COLO829 (cell line): Measurements from ENCODE around the gene TEX101.
"Not testable (repeated sequence)": the region's sequence is repeated elsewhere in the genome, so short reads cannot be mapped to it uniquely, and the experiment has no call there.

Experiments
- DNase-seq: peaks from one replicate; pipeline ENCODE4 v3.0.0; 2012; ENCODE audit warnings: low spot score

The TEX101 gene

GRCh38 chr19:43414554-43414953 is at the start of gene TEX101:
TEX101 (plus strand) TSS chr19:43414890; CDS start chr19:43415920, 1,030 bp downstream.
- DNase-seq, result no peak

GRCh38 chr19:43365677-43366076 is 49.0 kb upstream of the TEX101 start:
- not testable (repeated sequence) for DNase-seq

- no peak for DNase-seq
Measured at GRCh38 chr19:43367822-43368221, 46.9 kb upstream of the TEX101 start.

- not testable (repeated sequence) for DNase-seq
Measured at GRCh38 chr19:43368897-43369296, 45.8 kb upstream of the TEX101 start.

GRCh38 chr19:43371909-43372308 is 42.8 kb upstream of the TEX101 start:
- DNase-seq, result no peak

- no peak for DNase-seq
Measured at GRCh38 chr19:43372462-43372861, 42.2 kb upstream of the TEX101 start.

GRCh38 chr19:43377624-43378023 is 37.1 kb upstream of the TEX101 start:
- not testable (repeated sequence) for DNase-seq

- no peak for DNase-seq
Measured at GRCh38 chr19:43380008-43380407, 34.7 kb upstream of the TEX101 start.

- DNase-seq, result no peak
Measured at GRCh38 chr19:43380771-43381386, 33.8 kb upstream of the TEX101 start.

- DNase-seq, result not testable (repeated sequence)
Measured at GRCh38 chr19:43382586-43383216, 32.0 kb upstream of the TEX101 start.

GRCh38 chr19:43383254-43383653 is 31.4 kb upstream of the TEX101 start:
- DNase-seq, result not testable (repeated sequence)

- DNase-seq, result not testable (repeated sequence)
Measured at GRCh38 chr19:43383759-43384158, 30.9 kb upstream of the TEX101 start.

GRCh38 chr19:43390903-43391551 is 23.7 kb upstream of the TEX101 start:
- DNase-seq, result not testable (repeated sequence)

- DNase-seq, result not testable (repeated sequence)
Measured at GRCh38 chr19:43391552-43391935, 23.1 kb upstream of the TEX101 start.

- DNase-seq, result not testable (repeated sequence)
Measured at GRCh38 chr19:43393501-43393900, 21.2 kb upstream of the TEX101 start.

- DNase-seq, result no peak
Measured at GRCh38 chr19:43395561-43395960, 19.1 kb upstream of the TEX101 start.

- no peak for DNase-seq
Measured at GRCh38 chr19:43406297-43406696, 8.4 kb upstream of the TEX101 start.

GRCh38 chr19:43407416-43408005 is 7.2 kb upstream of the TEX101 start:
- DNase-seq, result no peak

GRCh38 chr19:43408043-43408442 is 6.6 kb upstream of the TEX101 start:
- DNase-seq, result no peak

GRCh38 chr19:43409415-43409814 is 5.3 kb upstream of the TEX101 start:
- no peak for DNase-seq

GRCh38 chr19:43412441-43412840 is 2.2 kb upstream of the TEX101 start:
- DNase-seq, result no peak

- no peak for DNase-seq
Measured at GRCh38 chr19:43416951-43417623, 2.4 kb downstream of the TEX101 start.
